SJSA1 (cell line): ENCODE data around the gene DCDC1. TPM values are rescaled to one million over a fixed set of nuclear protein-coding genes. Genes with fewer than 3 reads are reported as not detected.

Source experiments
- DNase-seq, 2 experiments: peaks; one replicate each; pipeline ENCODE4 v3.0.0-alpha.2; 2015 to 2020; ENCODE audit warnings: low spot score in 2 of 2, low read depth in 1 of 2
- H3K27ac ChIP-seq: fragments of 250-450 bp; sonication (Bioruptor Pico); 2 replicates; pipeline ENCODE4 v1.5.1; 2020; ENCODE audit warnings: mild to moderate bottlenecking, moderate library complexity
- H3K27me3 ChIP-seq: fragments of 250-450 bp; sonication (Bioruptor Pico); replicated peaks from 2 replicates; pipeline ENCODE4 v1.5.1; 2020; ENCODE audit warnings: mild to moderate bottlenecking, moderate library complexity
- H3K36me3 ChIP-seq: fragments of 250-450 bp; sonication (Bioruptor Pico); 2 replicates; pipeline ENCODE4 v1.5.1; 2020; ENCODE audit warnings: mild to moderate bottlenecking
- H3K4me1 ChIP-seq: fragments of 250-450 bp; sonication (Bioruptor Pico); replicated peaks from 2 replicates; pipeline ENCODE4 v1.6.1; 2021; ENCODE audit warnings: mild to moderate bottlenecking
- H3K4me3 ChIP-seq: fragments of 250-450 bp; sonication (Bioruptor Pico); 2 replicates; pipeline ENCODE4 v1.5.1; 2020; ENCODE audit warnings: mild to moderate bottlenecking
- H3K9me3 ChIP-seq: fragments of 250-450 bp; sonication (Bioruptor Pico); replicated peaks from 2 replicates; pipeline ENCODE4 v1.5.1; 2020; ENCODE audit warnings: mild to moderate bottlenecking
- total RNA-seq: library from RNA; depleted of rRNA; stranded (reverse); fragments of >200 nt; shearing (Covaris generic); gene quantifications from 2 replicates; pipeline ENCODE4 v1.2.3, GENCODE V29; 2014; rRNA removed

DCDC1 gene
- total RNA-seq, 1 experiment from 2014 or later = not detected

GRCh38 chr11:30826911-30827310 is 542.6 kb downstream of the DCDC1 start:
- DNase-seq = no peak
- Histone ChIP-seq H3K27me3 (no peaks in the 10 kb centered on the region), H3K4me1 (no peaks in the 10 kb centered on the region), H3K36me3 (no peaks in the 10 kb centered on the region), H3K27ac (no peak overlapping the region), H3K4me3 (no peak overlapping the region), H3K9me3 (no peaks in the 10 kb centered on the region)

- no peaks in the 10 kb centered on the region for H3K9me3 ChIP-seq
- no peak overlapping the region for H3K4me3 ChIP-seq
- no peaks in the 10 kb centered on the region for H3K36me3 ChIP-seq
- no peak for DNase-seq
- no peaks in the 10 kb centered on the region for H3K27me3 ChIP-seq
- H3K4me1 ChIP-seq = no peaks in the 10 kb centered on the region
- H3K27ac ChIP-seq = no peak overlapping the region
Measured at GRCh38 chr11:30825723-30826122, 543.8 kb downstream of the DCDC1 start.

GRCh38 chr11:30823119-30823518 is 546.4 kb downstream of the DCDC1 start:
- DNase-seq = no peak
- Histone ChIP-seq H3K36me3 (no peaks in the 10 kb centered on the region), H3K9me3 (no peaks in the 10 kb centered on the region), H3K4me1 (no peaks in the 10 kb centered on the region), H3K27me3 (no peaks in the 10 kb centered on the region), H3K27ac (no peak overlapping the region), H3K4me3 (no peak overlapping the region)

- H3K27me3 ChIP-seq = no peaks in the 10 kb centered on the region
- H3K9me3 ChIP-seq = no peaks in the 10 kb centered on the region
- no peak overlapping the region for H3K27ac ChIP-seq
- H3K36me3 ChIP-seq = no peaks in the 10 kb centered on the region
- H3K4me3 ChIP-seq = no peak overlapping the region
- DNase-seq = no peak
- no peaks in the 10 kb centered on the region for H3K4me1 ChIP-seq
Measured at GRCh38 chr11:30821438-30821965, 548.0 kb downstream of the DCDC1 start.

- Histone ChIP-seq H3K9me3 (no peaks in the 10 kb centered on the region), H3K36me3 (no peaks in the 10 kb centered on the region), H3K27ac (no peak overlapping the region), H3K4me1 (no peaks in the 10 kb centered on the region), H3K4me3 (no peak overlapping the region), H3K27me3 (no peaks in the 10 kb centered on the region)
- no peak for DNase-seq
Measured at GRCh38 chr11:30818721-30819120, 550.8 kb downstream of the DCDC1 start.

GRCh38 chr11:30816959-30817880 is 552.3 kb downstream of the DCDC1 start:
- Histone ChIP-seq H3K27ac (no peak overlapping the region), H3K36me3 (no peaks in the 10 kb centered on the region), H3K4me1 (no peaks in the 10 kb centered on the region), H3K4me3 (no peak overlapping the region), H3K9me3 (no peaks in the 10 kb centered on the region), H3K27me3 (no peaks in the 10 kb centered on the region)
- no peak for DNase-seq

- no peak for DNase-seq
- no peaks in the 10 kb centered on the region for H3K27me3 ChIP-seq
- H3K4me3 ChIP-seq = no peak overlapping the region
- no peak overlapping the region for H3K27ac ChIP-seq
- H3K4me1 ChIP-seq = no peaks in the 10 kb centered on the region
- H3K9me3 ChIP-seq = no peaks in the 10 kb centered on the region
- no peaks in the 10 kb centered on the region for H3K36me3 ChIP-seq
Measured at GRCh38 chr11:30815619-30816018, 553.9 kb downstream of the DCDC1 start.

- Histone ChIP-seq H3K27me3 (no peaks in the 10 kb centered on the region), H3K27ac (no peak overlapping the region)
Measured at GRCh38 chr11:30814737-30815136, 554.8 kb downstream of the DCDC1 start.

More at GRCh38 chr11:30814737-30815136, 554.8 kb downstream of the DCDC1 start:
- H3K4me1 ChIP-seq = no peaks in the 10 kb centered on the region
- H3K36me3 ChIP-seq = no peaks in the 10 kb centered on the region
- H3K4me3 ChIP-seq = no peak overlapping the region
- H3K9me3 ChIP-seq = no peaks in the 10 kb centered on the region
- no peak for DNase-seq

Other genes starting within 250 kb of the DCDC1 start
- 13.4 and 20.4 TPM in 2 replicates for gene DNAJC24, start 121 bp upstream of the DCDC1 start, total RNA-seq
- 6.5 and 50.9 TPM in 2 replicates for gene IMMP1L, start 139.9 kb upstream of the DCDC1 start, total RNA-seq
- gene ELP4, start 140.0 kb upstream of the DCDC1 start, total RNA-seq = 21.4 and 33.8 TPM in 2 replicates